ENCODE results near the gene GRID2.

Gene GRID2

DNA sequence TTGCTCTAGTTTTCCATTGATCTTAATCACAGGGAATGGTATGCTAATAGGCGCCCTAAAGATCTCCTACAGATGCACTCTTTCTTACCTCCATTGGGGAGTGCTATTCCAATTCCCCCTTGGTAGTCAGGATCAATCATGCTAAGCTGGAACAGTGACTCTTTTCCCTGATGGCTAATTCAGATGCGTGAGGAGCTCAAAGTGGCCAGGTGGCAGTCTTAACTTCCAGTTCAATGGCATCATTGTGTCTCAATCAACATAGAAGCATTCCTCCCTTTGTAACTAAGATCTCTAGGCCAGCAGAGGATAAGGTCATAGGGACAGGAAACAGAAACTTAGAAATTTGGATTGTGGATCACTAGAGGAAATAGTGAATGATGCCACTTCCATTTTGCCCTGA is 216.8 kb downstream of the GRID2 start:
- no peak for DNase-seq (ENCODE audit: low read depth in 2 of 3, low spot score in 1 of 3)

DNA sequence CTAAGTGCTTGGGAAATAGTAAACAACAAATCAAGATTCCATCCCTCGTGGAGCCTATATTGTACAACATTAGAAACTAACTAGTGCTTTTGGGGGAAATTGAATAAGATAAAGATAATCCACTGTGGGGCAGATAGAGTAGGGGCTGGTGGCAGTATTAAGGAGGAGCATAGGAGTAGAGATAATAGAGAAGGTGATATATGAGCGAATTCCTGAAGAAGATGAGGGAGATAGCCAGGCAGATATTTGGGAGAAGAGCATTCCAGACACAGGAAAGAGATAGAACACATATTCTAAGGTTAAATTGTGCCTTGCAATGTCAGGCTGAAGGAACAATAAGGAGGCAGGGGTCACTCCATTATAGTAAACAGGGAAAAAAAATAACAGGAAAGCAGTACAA is 218.2 kb downstream of the GRID2 start:
- DNase-seq (ENCODE audit: low read depth in 2 of 3, low spot score in 1 of 3) = no peak

DNA sequence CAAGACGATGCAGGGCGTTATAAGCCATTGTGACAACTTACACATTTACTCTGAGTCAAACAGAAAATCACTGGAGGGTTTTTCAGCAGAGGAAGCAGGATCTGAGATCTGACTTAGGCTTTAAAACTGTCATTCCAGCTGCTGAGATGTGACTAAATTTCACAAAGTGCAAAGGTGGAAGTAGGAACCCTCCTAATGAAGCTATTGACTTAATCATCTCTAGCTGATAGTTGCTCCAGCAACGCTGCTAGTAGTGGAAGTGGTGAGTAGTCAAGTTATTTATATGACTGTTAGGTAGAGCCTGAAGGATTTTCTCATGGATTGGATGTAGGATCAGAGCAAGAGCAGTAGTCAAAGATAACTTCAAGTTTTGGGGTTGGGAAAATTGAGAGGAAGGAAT is 218.6 kb downstream of the GRID2 start:
- no peak for DNase-seq (ENCODE audit: low read depth in 2 of 3, low spot score in 1 of 3)

DNA sequence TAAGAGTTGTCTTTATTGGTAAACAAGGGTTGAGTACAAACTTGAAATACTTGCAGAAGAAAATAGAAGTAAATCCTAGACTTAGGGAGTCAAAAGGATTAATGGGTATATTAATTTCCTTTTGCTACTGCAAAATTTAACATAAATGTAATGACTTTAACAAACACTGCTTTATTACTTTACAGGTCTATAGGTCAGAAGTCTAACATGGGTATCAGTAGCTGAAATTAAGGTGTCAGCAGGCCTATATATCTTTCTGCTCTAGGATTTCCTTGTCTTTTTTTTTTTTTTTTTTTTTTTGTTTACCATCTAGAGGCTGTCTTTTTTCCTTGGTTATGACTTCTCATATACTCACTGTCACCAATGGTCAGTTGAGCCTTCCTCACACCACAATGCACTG is 220.4 kb downstream of the GRID2 start:
- no peak for DNase-seq (ENCODE audit: low read depth in 2 of 3, low spot score in 1 of 3)

DNA sequence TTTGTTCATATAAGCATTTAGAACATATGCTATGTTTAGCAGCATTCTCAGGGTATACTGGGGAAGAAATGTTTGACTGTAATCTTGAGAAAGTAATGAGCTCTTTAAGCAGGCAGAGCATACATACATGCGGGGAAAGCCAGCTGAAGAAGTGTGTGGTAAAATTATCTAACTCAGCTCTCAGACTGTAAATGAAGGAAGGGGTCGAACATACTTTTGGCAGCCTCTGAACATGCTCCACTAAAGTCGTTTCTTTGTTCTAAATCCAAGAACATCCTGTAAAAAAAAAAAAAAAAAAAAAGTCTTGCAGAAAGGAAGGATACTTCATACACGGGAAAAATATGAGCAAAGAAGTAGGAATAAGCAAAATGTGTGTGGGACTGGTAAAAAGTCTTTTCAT is 224.8 kb downstream of the GRID2 start:
- DNase-seq (ENCODE audit: low read depth in 2 of 3, low spot score in 1 of 3) = no peak

DNA sequence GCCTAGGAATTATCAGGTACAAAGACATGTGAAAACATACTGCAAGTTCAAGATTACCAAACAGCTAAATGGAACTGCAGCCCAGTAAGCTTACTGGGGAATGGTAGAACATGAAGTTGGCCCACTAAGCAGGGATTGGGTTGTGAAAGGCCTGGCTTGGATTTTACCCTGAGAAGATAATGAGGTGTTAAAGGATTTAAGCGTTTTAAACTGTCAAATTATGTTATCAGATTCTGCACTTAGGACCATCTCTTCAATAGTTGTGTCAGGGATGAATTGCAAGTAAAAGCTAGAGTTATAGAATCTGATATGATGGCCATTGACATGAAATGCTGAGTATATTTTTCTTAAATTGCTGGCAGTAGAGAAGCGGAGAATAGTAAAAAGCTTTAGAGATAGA is 225.7 kb downstream of the GRID2 start:
- no peak for DNase-seq (ENCODE audit: low read depth in 2 of 3, low spot score in 1 of 3)

DNA sequence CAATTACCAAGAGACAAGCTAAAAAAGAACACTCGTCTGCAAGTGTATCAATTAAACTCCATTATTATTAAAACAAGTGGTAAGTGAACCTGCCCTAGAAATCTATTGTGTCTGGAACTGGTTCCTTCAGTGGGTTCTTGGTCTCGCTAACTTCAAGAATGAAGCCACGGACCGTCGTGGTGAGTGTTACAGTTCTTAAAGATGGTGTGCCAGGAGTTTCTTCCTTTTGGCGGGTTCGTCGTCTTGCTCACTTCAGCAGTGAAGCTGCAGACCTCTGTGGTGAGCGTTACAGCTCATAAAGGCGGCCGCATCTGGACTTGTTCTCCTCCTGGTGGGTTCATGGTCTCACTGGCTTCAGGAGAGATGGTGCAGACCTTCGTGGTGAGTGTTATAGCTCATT is 231.8 kb downstream of the GRID2 start:
- no peak for DNase-seq (ENCODE audit: low read depth in 2 of 3, low spot score in 1 of 3)

DNA sequence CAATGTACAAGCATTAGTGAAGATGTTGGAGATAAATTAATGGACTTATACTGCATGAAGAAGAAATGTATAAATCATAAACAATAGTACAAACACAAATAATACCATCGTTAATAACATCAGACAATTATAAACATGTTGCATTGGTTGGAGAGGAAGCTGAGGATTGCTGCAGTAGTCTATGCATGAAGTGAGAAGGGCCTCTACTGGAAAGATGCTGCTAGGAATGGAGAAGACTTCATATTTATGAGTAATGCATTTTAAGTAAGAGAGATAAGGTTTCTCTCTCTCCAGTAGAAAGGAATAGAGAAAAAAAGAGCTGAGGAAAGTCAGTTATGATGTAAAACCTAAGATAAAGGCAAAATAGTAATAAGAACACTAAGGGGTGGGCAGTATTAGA is 247.8 kb downstream of the GRID2 start:
- DNase-seq (ENCODE audit: low read depth in 2 of 3, low spot score in 1 of 3) = no peak

DNA sequence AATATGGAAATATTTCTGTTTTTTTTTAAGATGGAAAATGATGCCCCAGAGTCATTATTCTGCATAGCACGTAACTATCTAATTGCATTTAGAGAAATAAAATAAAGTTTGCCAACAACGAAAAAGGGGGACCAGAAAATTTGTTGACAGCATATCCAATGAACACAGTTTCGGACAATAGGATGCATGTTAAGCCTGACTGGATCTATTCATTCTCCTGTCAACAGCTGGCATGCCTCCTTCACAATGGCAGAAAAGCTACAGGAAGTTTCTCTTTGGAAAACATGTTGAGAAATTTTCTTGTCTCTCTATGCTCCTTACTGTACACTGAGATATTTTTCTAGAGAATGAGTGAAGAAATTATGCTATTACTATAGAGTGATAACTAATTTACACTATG is 262.5 kb downstream of the GRID2 start:
- no peak for DNase-seq (ENCODE audit: low read depth in 2 of 3, low spot score in 1 of 3)

DNA sequence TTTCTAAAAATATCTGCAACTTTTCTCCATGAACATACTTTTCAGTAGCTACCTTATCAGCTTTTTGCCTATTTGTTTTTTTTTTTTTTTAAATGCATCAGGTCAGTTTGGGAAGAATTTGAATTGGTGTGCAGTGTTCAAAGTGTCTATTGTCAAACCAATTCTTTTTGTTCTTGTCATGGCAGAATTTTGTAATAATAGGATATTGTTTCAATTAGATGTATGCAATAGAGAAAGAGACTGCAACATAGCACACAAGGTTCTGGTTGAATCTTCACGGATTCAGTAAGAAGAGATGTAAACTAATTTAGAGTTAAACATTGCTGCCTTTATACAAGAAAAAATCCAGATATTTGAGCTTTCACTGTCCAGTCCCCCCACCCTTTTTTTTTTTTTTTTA is 277.1 kb downstream of the GRID2 start:
- no peak for DNase-seq (ENCODE audit: low read depth in 2 of 3, low spot score in 1 of 3)

DNA sequence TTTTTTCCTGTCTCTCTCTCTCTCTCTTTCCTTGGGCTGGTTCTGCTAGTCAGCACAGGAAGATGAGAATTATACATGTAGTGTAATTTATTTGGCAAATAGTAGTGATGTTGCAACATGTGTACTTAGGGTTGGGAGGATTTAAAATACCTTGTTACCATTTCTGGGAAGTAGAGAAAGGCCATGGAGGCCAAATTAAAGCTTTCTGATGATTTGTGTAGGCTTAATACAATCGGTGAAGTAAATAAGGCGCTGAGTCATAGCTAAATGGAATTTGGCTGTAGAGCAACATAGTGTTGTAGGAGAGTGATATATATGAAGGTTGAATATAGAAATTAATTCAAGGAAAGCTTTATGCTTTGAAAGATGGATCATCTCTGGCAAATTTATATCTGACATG is 295.3 kb downstream of the GRID2 start:
- no peak for DNase-seq (ENCODE audit: low read depth in 2 of 3, low spot score in 1 of 3)

DNA sequence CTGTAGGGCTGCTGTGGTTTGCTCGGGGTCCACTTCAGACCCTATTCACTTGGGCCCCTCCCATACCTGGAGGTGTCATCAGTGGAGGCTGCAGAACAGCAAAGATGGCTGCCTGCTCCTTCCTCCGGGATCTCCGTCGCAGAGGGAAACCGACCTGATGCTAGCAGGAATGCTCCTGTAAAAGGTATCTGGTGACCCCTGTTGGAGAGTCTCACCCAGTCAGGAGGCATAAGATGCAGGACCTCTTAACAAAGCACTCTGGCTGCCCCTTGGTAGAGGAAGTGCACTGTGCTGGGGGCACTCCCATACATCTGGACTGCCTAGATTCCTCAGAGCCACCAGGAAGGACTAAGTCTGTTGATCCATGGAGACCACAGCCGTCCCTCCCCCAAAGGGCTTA is 296.9 kb downstream of the GRID2 start:
- DNase-seq (ENCODE audit: low read depth in 2 of 3, low spot score in 1 of 3) = no peak

DNA sequence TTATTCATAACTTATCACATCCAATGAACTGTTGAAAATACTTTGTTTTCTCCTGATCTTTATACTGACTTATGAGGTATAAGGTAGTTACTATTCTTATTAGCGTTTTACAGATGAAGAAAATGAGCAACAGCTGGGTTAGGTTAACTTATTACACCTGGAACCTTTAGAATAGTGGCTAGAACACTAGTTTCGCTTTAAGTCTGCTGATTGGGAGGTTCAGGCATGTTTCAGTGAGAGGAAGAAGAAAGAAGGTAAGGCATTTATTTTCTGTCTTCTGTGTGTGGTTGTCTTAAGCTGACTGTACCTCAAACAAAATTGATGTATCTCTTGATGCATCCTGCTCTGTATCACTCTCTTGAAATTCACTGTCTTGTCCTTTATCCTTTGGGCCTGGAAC is 302.5 kb downstream of the GRID2 start:
- no peak for DNase-seq (ENCODE audit: low read depth in 2 of 3, low spot score in 1 of 3)

DNA sequence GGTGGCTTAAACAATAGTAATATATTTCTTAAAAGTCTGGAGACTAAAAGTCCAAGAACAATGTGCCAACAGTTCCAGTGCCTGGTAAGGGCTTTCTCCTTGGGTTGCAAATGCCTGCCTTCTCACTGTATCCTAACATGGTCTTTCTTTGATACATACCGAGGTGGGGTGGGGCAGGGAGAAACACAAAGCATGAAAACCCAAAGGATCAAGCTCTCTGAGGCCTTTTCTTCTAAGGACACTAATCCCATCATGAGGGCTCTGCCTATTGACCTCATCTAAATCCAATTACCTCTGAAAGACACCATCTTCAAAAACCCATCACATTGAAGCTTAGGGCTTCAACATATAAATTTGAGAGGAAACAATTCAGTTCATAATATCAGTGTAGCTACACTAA is 311.3 kb downstream of the GRID2 start:
- DNase-seq (ENCODE audit: low read depth in 2 of 3, low spot score in 1 of 3) = no peak

DNA sequence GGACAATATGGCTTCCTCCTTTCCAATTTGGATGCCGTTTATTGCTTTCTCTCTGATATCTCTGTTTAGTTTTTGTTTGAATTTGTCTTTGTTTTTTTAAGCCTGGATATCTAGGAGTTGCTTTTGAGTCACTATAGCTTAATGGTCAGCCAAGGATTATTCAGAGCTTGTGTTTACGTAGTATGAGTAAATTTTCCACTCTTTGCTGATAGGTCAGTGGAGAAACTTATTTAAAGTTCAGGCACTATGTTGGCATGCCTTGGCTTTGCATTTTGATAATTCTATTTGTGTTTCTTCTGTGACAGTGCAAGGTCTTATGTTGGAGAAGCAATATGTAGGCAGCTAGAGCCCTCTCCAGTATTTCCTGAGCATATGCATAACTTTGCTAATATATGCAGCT is 315.2 kb downstream of the GRID2 start:
- DNase-seq (ENCODE audit: low read depth in 2 of 3, low spot score in 1 of 3) = no peak

DNA sequence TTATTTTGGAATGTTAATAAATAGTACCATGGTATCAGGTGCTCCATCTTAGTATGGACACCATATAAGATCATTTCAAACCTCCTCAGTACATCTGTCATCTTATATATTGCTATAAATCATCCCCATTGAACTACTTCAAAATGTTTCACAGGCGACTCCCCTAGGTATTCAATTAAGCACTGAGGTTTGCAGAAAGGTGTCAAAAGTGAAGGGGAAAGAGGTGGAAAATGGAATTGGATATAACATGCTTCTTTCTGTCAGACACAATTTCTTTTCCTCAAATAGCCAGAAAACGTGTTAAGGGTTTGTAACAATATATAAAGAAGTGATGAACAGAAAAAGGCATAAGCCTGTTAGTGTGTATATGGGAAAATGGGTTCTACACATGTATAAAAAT is 325.5 kb downstream of the GRID2 start:
- no peak for DNase-seq (ENCODE audit: low read depth in 2 of 3, low spot score in 1 of 3)

DNA sequence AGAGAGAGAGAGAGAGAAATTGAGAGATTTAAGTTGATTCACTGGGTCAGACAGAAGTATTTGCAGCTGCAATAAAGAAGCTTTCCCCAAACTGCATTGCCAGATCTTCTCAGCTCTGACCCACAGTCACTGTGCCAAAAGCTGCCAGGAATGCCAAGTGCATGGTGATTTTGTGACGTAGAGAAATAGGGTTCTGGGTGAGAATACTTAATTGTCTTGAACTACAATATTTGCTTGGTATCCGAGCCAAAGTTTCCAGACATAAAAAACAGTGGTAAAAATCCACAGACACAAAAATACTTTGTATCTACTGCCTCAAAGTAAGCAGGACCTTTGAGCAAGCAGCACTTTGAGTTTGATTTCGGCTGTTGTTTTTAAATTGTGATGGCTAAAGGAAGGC is 331.1 kb downstream of the GRID2 start:
- no peak for DNase-seq (ENCODE audit: low read depth in 2 of 3, low spot score in 1 of 3)

DNA sequence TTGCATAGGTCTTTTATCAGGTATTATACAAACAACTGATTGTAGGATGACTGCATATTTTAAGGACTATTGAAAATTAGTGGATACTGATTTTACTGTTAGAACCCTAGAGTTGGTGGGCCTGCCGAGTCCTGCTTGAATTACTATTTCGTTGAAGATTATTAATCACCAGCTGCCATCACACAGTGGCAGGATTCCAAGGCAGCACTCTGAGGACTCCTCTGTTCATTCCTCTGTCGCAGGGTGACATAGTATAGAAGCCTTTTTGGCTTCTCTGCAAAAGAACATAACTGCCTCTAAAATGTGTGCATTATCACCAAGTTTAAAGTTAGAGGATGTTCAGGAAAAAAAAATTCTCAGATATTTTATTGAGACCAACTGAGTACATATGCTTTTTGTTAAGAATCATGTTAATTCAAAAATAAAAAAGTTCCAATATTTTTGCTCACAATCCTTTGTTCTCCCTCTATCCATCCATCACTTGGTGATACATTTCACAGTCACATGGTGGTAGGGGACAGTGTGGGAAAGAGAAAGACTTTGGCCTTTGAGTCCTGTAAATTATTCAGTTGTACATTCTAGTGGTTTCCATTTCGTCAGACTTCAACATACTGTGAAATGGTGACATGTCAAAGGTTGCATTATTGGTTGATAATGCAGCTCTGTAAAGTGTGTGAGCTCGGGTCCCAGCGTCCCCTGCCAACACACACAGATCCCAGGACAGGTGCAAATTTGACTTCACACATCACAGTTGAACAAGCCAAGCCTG is 332.5 kb downstream of the GRID2 start:
- DNase-seq (ENCODE audit: low read depth in 2 of 3, low spot score in 1 of 3) = no peak

DNA sequence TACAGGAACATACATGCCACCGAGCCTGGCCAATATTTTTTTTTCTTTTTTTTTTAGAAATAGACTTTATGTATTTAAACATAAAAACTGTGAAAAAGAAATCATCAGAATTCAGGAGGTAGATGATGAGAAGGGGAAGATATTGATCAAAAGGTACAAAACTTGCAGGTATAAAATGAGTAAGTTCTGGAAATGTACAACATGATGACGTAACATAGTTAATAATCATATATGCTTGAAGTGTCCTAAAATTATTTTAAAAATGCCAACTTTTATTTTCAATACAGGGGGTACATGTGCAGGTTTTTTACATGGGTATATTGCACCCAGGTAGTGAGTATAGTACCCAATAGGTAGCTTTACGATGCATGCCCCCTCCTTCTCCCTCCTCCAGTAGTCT is 337.6 kb downstream of the GRID2 start:
- DNase-seq (ENCODE audit: low read depth in 2 of 3, low spot score in 1 of 3) = no peak

DNA sequence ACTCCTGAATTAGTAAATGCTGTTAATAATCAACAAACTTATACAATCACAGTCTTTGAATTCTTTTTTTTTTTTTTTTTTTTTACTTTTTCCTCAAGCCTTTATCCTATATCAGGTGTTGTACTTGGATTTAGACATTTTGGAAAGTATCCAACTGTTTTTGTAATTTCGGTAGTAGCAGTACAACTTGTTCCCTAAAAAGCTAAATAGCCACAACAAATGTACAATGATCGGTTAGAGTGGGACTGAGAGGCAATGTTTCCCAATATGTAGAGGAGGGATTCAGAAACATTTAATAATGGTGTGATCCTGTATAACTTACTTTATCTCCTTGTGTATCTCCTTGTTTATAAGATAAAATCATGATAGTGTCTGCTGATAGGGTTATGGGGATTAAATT is 343.1 kb downstream of the GRID2 start:
- DNase-seq (ENCODE audit: low read depth in 2 of 3, low spot score in 1 of 3) = no peak

DNA sequence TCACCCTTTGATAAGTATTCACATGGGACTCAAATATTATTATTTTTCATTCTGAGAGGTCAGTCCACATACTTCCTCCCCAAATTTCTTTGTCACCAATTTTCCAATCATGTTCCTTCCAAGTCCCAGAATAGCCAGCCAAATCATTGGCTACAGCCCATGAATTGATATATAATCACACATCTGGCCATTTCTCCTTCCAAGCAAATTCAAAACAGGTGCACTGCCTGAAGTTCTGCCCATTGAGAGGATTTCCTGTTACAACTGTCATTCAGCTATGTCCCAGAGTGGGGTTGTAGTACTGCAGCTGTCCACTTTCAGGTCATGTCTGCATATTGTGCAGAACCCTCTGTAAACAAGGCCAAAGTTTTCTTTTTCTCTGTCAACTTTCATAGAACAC is 347.8 kb downstream of the GRID2 start:
- DNase-seq (ENCODE audit: low read depth in 2 of 3, low spot score in 1 of 3) = no peak

DNA sequence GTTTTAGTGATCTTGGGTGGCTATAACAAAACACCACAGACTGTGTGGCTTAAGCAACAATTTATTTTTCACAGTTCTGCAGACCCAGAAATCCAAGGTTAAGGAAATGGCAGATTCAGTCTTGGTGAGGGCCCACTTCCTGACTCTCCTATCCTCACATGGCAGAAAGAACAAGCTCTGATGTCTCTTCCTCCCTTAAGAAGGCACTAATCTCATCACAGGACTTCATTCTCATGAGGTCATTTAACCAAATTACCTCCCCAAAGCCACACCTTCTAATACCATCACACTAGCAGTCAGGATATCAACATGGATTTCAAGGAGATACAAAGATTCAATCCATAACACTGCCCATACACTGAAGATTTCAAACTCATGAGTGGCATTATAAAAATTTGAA is 350.3 kb downstream of the GRID2 start:
- DNase-seq (ENCODE audit: low read depth in 2 of 3, low spot score in 1 of 3) = no peak

DNA sequence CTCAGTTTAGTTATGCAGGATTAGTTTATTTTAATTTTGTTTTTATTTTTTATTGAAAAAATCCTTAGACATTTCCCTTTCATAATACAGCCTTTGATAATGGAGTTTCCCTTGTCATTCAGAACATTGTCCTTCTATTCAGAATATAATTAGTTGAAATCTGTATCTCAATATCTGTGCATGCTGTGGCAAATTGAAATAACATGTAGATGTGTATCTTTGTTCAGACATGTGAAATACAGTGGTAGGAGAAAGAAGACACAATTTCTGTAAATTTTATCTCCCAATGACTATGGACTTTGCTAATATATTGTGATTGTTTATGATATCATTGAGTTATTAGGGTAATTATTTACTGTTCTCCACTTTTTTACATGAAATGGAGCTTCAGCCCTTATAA is 353.9 kb downstream of the GRID2 start:
- DNase-seq (ENCODE audit: low read depth in 2 of 3, low spot score in 1 of 3) = no peak

DNA sequence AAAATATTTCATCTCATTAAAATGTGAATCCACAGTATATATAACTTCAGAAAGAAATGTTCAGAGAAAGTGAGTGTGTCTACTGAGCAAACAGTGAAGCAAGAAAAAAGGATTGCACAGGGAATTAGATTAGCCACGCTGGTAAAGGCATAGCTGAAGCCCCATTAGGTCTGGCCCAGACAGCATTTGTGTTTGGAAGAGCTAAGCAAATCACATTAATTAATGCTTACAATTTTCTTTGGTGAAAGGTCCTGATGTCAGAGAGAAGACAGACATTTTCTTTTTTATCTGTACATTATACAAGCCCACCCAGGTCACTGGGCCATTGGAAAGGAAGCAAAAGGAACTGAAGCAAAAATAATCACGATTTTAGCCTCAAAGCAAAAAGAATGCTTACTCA is 354.6 kb downstream of the GRID2 start:
- DNase-seq (ENCODE audit: low read depth in 2 of 3, low spot score in 1 of 3) = no peak
